ENCODE results near the gene PSMD7. TPM values are rescaled to one million over a fixed set of nuclear protein-coding genes. Genes with fewer than 3 reads are reported as not detected.

PSMD7 gene
- total and polyA plus RNA-seq, 2 donors (not counting 3 experiments of a cell fraction or from before 2014, with no cell fraction given), result 89.8 to 119 TPM

DNA sequence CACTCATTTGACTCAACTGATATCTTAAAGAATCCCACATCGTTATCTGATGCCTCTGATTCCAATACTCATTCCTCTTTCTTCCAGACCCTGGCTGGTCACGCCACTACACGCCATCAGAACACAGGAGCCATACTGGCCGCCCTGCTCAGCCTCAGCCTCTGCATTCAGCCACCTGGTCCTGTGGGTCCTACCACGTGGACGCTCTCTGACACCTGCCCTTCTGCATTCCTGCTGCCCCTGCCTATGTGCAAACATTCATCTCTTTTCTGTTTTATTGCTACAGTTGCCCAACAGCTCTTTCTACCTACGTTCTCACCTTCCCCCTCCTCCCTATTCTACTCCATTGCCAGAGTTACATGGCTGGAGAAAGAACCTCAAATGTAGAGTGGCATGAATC lies 18.4 kb downstream of the PSMD7 start:
- TF ChIP-seq MAX (IDR thresholded peaks at IDR 0.05; ENCODE audit: insufficient read depth, insufficient read length) (no peak), GATA2 (IDR thresholded peaks at IDR 0.05; ENCODE audit: insufficient read depth, insufficient read length, low read depth, low read length) (no peak), POLR2A (IDR thresholded peaks at IDR 0.05; ENCODE audit: low read depth, low read length) (no peak), MYC (IDR thresholded peaks at IDR 0.05; ENCODE audit: low read depth, low read length) (no peak), POLR2AphosphoS5 (IDR thresholded peaks at IDR 0.05; ENCODE audit: insufficient read depth, low read depth, low read length) (no peak)
- TF ChIP-seq, protein P1, sequence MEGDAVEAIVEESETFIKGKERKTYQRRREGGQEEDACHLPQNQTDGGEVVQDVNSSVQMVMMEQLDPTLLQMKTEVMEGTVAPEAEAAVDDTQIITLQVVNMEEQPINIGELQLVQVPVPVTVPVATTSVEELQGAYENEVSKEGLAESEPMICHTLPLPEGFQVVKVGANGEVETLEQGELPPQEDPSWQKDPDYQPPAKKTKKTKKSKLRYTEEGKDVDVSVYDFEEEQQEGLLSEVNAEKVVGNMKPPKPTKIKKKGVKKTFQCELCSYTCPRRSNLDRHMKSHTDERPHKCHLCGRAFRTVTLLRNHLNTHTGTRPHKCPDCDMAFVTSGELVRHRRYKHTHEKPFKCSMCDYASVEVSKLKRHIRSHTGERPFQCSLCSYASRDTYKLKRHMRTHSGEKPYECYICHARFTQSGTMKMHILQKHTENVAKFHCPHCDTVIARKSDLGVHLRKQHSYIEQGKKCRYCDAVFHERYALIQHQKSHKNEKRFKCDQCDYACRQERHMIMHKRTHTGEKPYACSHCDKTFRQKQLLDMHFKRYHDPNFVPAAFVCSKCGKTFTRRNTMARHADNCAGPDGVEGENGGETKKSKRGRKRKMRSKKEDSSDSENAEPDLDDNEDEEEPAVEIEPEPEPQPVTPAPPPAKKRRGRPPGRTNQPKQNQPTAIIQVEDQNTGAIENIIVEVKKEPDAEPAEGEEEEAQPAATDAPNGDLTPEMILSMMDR (IDR thresholded peaks at IDR 0.05; ENCODE audit: extremely low read depth in 1 of 2, insufficient read depth in 1 of 2, low read depth in 1 of 2, low read length in 2 of 2), result no peak
- Histone ChIP-seq H3K79me2 (ENCODE audit: control insufficient read depth, insufficient read depth, low read length) (no peaks in the 10 kb centered on the region), H3K9ac (replicated peaks; ENCODE audit: extremely low read depth, insufficient read depth, low read length) (no peak overlapping the region), H3K4me2 (ENCODE audit: insufficient read depth, low read length) (no peak overlapping the region), H3K27ac (ENCODE audit: insufficient read depth, low read depth, low read length) (no peak overlapping the region), H3K4me3 (replicated peaks in 1 of 3; ENCODE audit: insufficient read depth in 1 of 3, low read depth in 1 of 3, low read length in 3 of 3) (no peak overlapping the region), H4K20me1 (replicated peaks; ENCODE audit: control insufficient read depth, extremely low read depth, insufficient read depth, low read length) (no peaks in the 10 kb centered on the region), H3K36me3 (ENCODE audit: control insufficient read depth in 2 of 2, extremely low read depth in 1 of 2, insufficient read depth in 2 of 2, low read length in 2 of 2) (no peaks in the 10 kb centered on the region), H3K9me3 (replicated peaks; ENCODE audit: control insufficient read depth, insufficient read depth, low read length) (no peaks in the 10 kb centered on the region), H3K27me3 (ENCODE audit: control insufficient read depth in 2 of 2, insufficient read depth in 2 of 2, low read length in 2 of 2) (no peaks in the 10 kb centered on the region), H2AFZ (ENCODE audit: low read depth, low read length) (no peak overlapping the region), H3K9me1 (replicated peaks; ENCODE audit: control insufficient read depth, extremely low read depth, insufficient read depth, low read length) (no peaks in the 10 kb centered on the region), H3K4me1 (ENCODE audit: control insufficient read depth, extremely low read depth, insufficient read depth, low read length) (no peaks in the 10 kb centered on the region)
- DNase-seq (ENCODE audit: low read depth, low spot score) (no peak), FAIRE-seq (no peak)
- POLR2A ChIA-PET, result no interaction called here
- CTCF ChIA-PET, result interaction anchor here (1.9 kb wide), 1 partner anchor 10 kb away, joined by 7 read pairs; no protein-coding TSS in a partner anchor
- dilution Hi-C loops (cut with MboI; ENCODE audit: extremely low pct_ligation_motif_present, low sequenced_read_pairs), result no loop called here
- no TSS peak for BruUV-seq (replicated peaks)
- intact Hi-C loops (cut with micrococcal nuclease), result no loop called here

GRCh38 chr16:74320707-74321106 lies 24.1 kb downstream of the PSMD7 start:
- intact Hi-C loops (cut with micrococcal nuclease), result no loop called here
- Histone ChIP-seq H3K27ac (ENCODE audit: insufficient read depth, low read depth, low read length) (no peak overlapping the region), H3K79me2 (ENCODE audit: control insufficient read depth, insufficient read depth, low read length) (no peaks in the 10 kb centered on the region), H3K4me1 (ENCODE audit: control insufficient read depth, extremely low read depth, insufficient read depth, low read length) (no peaks in the 10 kb centered on the region), H2AFZ (ENCODE audit: low read depth, low read length) (no peak overlapping the region), H3K4me3 (replicated peaks in 1 of 3; ENCODE audit: insufficient read depth in 1 of 3, low read depth in 1 of 3, low read length in 3 of 3) (no peak overlapping the region), H3K4me2 (ENCODE audit: insufficient read depth, low read length) (no peak overlapping the region), H3K36me3 (ENCODE audit: control insufficient read depth in 2 of 2, extremely low read depth in 1 of 2, insufficient read depth in 2 of 2, low read length in 2 of 2) (peaks cover 0 to 3% of the 10 kb centered on the region in 2 experiments), H3K9me1 (replicated peaks; ENCODE audit: control insufficient read depth, extremely low read depth, insufficient read depth, low read length) (no peaks in the 10 kb centered on the region), H3K9ac (replicated peaks; ENCODE audit: extremely low read depth, insufficient read depth, low read length) (no peak overlapping the region), H4K20me1 (replicated peaks; ENCODE audit: control insufficient read depth, extremely low read depth, insufficient read depth, low read length) (no peaks in the 10 kb centered on the region), H3K27me3 (ENCODE audit: control insufficient read depth in 2 of 2, insufficient read depth in 2 of 2, low read length in 2 of 2) (no peaks in the 10 kb centered on the region), H3K9me3 (replicated peaks; ENCODE audit: control insufficient read depth, insufficient read depth, low read length) (no peaks in the 10 kb centered on the region)
- FAIRE-seq (no peak), DNase-seq (ENCODE audit: low read depth, low spot score) (no peak)
- no TSS peak for BruUV-seq (replicated peaks)
- CTCF ChIA-PET, result interaction anchor here (1.3 kb wide), 1 partner anchor 11 kb away, joined by 6 read pairs; no protein-coding TSS in a partner anchor
- POLR2A ChIA-PET, result no interaction called here
- TF ChIP-seq EZH2 (IDR thresholded peaks at IDR 0.05; ENCODE audit: borderline replicate concordance, low read depth, low read length, severe bottlenecking), result no peak
- TF ChIP-seq POLR2AphosphoS5 (IDR thresholded peaks at IDR 0.05; ENCODE audit: insufficient read depth, low read depth, low read length), result no peak
- dilution Hi-C loops (cut with MboI; ENCODE audit: extremely low pct_ligation_motif_present, low sequenced_read_pairs), result no loop called here

Data from endothelial cell of umbilical vein (primary cell).